Right lobe of liver (tissue), 4 donors: Measurements from ENCODE around the gene DUSP28.

Experiments
- CTCF ChIP-seq, 4 donors: fragments of 200-600 bp in 3 of 4; fragments of 450-650 bp in 1 of 4; IDR thresholded peaks; one replicate each; pipeline versions ENCODE4 v1.5.1 to v1.8.0; 2016 to 2022; ENCODE audit warnings: antibody characterized with exemption in 4 of 4, mild to moderate bottlenecking in 2 of 4
- POLR2A ChIP-seq: fragments of 450-650 bp; IDR thresholded peaks from one replicate; pipeline ENCODE4 v1.6.1; 2017; ENCODE audit warnings: antibody characterized with exemption, mild to moderate bottlenecking
- donor health status: DM: no; HTN: no; CAD: no.
- donor health status: DM: no; HTN: no; CAD: no.
- donor health status: DM: no; HTN: yes; CAD: no.

GRCh38 chr2:240602266-240603050, 42.3 kb downstream of the DUSP28 start:
- TF ChIP-seq POLR2A = no peak
- TF ChIP-seq CTCF (IDR thresholded peaks at IDR 0.05) = no peak
